NB4 (cell line): ENCODE data around the gene NCLN.
A peak's percentile ranks its signal among the peaks of the same experiment; 100 is the strongest.

ENCODE experiments used
- DNase-seq: peaks from one replicate; pipeline ENCODE4 v3.0.0; 2010; ENCODE audit warnings: low read depth
- H3K4me3 ChIP-seq: one replicate; pipeline ENCODE4 v1.5.1; 2011; ENCODE audit warnings: mild to moderate bottlenecking, low read depth, low read length, moderate library complexity
- CTCF ChIP-seq: IDR thresholded peaks from one replicate; pipeline ENCODE4 v1.5.1; 2012; ENCODE audit warnings: low read depth, low read length
- MAX ChIP-seq: IDR thresholded peaks from 2 replicates; pipeline ENCODE4 v1.6.1; 2011; ENCODE audit warnings: low read depth, low read length
- MYC ChIP-seq: IDR thresholded peaks from 2 replicates; pipeline ENCODE4 v1.6.1; 2011; ENCODE audit warnings: low read depth, low read length
- POLR2A ChIP-seq: IDR thresholded peaks from 2 replicates; pipeline ENCODE4 v1.6.1; 2011; ENCODE audit warnings: mild to moderate bottlenecking; ENCODE audit not compliant: insufficient read length; ENCODE audit errors: extremely low read depth

Gene NCLN

GRCh38 chr19:3178973-3179738, 6.6 kb upstream of the NCLN start:
- peak overlapping the region; percentile 81 for H3K4me3 ChIP-seq
- TF ChIP-seq CTCF (no peak), MYC (peak; percentile 4; the same call in 1 of the 2 replicates), MAX (no peak), POLR2A (no peak)
- peak; percentile 56 for DNase-seq

- TF ChIP-seq MAX (peak; percentile 25; the same call in 1 of the 2 replicates), MYC (no peak)
- DNase-seq: peak; percentile 56
- H3K4me3 ChIP-seq: peak overlapping the region; percentile 81
Measured at GRCh38 chr19:3179739-3180293, 5.9 kb upstream of the NCLN start.

GRCh38 chr19:3183721-3184641, 1.7 kb upstream of the NCLN start:
- H3K4me3 ChIP-seq: no peak overlapping the region
- DNase-seq: no peak

GRCh38 chr19:3184847-3185460, 776 bp upstream of the NCLN start:
- no peak for DNase-seq
- TF ChIP-seq MYC: no peak
- no peak for TF ChIP-seq CTCF
- no peak for TF ChIP-seq POLR2A
- no peak for TF ChIP-seq MAX
- H3K4me3 ChIP-seq: peak overlapping the region; percentile 72

More at GRCh38 chr19:3183721-3184641, 1.7 kb upstream of the NCLN start:
- TF ChIP-seq POLR2A: no peak
- TF ChIP-seq CTCF: no peak
- no peak for TF ChIP-seq MAX
- no peak for TF ChIP-seq MYC

- no peak for TF ChIP-seq POLR2A
- peak; percentile 5; the same call in 1 of the 2 replicates for TF ChIP-seq MYC
- no peak for TF ChIP-seq CTCF
- H3K4me3 ChIP-seq: peak overlapping the region; percentile 80
- peak; percentile 28 for DNase-seq
Measured at GRCh38 chr19:3186160-3186688, 494 bp downstream of the NCLN start.
